WI38 (cell line): ENCODE measurements around the gene ADH1B.
"Not testable (repeated sequence)": the region's sequence is repeated elsewhere in the genome, so short reads cannot be mapped to it uniquely, and the experiment has no call there.

Source experiments
- H3K4me3 ChIP-seq: 2 replicates; pipeline ENCODE4 v1.5.1; 2011; ENCODE audit warnings: low read depth, mild to moderate bottlenecking, control low read depth, low read length
- CTCF ChIP-seq: IDR thresholded peaks from 2 replicates; pipeline ENCODE4 v1.5.1; 2012; ENCODE audit warnings: low read depth, mild to moderate bottlenecking, control low read depth, low read length

ADH1B gene

GRCh38 chr4:99323756-99324155 is 2.6 kb upstream of the ADH1B start:
- H3K4me3 ChIP-seq, result no peak overlapping the region
- TF ChIP-seq CTCF, result no peak

DNA sequence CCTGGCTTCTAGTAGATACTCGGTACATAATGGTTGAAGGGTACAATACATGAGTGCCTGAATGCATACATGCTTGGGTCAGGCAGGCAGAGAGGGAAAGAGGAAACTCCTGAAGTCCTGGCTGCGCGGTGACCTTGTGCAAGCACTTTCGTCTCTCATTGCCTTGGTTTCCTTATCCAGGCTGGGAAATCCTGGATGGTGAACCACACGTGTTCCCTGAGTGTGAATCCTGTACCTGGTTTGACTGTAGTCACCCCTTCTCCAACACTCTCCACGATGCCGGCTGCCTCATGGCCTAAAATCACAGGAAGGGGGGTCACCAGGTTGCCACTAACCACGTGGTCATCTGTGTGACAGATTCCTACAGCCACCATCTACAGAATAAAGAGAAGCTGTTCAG is 3.4 kb downstream of the ADH1B start:
- not testable (repeated sequence) for H3K4me3 ChIP-seq

GRCh38 chr4:99317354-99317753 is 3.8 kb downstream of the ADH1B start:
- no peak for TF ChIP-seq CTCF
- H3K4me3 ChIP-seq, result no peak overlapping the region

DNA sequence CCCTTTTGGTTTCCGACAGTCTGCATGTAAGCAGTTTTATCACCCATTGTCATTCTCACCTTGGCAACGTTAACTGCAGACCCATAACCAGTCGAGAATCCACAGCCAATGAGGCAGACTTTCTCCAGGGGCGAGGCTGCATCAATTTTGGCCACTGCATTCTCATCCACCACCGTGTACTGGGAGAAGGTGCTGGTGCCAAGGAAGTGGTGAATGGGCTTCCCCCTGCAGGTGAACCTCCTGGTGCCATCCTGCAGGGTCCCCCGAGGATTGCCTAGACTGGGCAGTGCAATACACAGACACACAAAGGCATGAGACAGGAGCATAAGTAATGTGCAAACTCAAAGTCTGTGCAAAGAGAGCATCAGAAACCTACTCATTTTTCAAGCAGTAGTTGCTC is 5.4 kb downstream of the ADH1B start:
- TF ChIP-seq CTCF, result no peak
- no peak overlapping the region for H3K4me3 ChIP-seq

DNA sequence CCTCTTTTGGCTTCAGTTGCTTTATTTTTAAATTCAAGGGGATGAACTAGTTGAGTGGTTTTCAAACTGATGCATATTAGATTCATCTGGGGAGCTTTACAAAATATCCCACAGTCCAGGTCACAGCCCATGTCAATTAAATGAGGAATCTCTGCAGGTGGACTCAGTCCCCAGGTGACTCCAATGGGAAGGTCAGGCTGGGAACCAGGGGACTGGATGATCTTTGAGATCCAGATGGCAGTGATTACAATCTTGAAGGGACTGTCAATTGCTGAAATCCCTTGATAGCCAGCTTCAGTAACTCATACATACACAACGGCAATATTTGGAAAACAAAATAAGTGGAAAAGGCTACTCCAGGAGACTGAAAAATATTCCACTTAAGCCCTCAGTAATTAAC is 7.0 kb downstream of the ADH1B start:
- no peak overlapping the region for H3K4me3 ChIP-seq
- TF ChIP-seq CTCF, result no peak

DNA sequence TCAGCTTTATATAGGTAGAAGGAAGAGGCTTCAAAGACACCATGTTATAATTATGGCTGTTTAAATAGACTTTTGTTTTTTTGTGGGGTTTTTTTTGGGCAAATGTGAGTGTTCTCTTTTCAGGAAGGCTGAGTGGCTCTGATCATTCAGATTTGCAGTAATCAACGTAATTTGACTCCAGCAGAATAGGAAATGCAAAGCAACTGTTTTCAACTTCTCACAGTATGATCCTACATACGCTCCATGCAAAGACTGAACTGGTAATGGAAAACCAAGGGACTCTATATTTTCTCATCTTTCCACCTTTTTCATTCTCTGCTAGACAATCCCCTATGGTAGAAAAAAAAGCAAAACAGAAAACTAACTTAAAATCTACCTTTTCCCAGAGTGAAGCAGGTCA is 10.8 kb downstream of the ADH1B start:
- TF ChIP-seq CTCF, result no peak
- H3K4me3 ChIP-seq, result no peak overlapping the region

DNA sequence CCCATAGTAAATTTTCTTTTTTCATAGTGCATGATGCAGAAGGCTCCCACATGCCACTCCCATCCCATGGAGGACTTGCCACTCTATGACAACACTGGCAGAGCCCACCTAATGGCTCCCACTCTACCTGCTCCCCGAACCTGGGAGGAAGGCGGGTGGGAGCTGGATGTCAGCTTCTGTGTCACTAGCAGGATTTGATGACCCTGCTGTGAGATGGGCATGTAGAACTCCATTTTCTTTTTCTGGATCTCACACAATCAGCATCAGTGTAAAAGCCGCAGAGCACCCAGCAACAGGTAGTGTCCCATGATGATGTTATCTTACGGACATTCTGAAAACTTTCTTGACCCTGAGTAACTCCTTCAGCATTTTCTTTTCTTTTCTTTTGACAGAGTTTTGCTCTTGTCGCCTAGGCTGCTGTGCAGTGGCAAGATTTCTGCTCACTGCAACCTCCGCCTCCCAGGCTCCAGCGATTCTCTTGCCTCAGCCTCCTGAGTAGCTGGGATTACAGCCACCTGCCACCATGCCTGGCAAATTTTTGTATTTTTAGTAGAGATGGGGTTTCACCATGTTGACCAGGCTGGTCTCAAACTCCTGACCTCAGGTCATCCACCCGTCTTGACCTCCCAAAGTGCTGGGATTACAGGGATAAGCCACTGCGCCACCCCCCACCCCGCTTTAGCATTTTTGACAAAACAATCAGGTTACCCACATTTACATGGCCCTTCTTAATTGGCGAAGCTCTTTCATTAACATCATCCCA is 15.4 kb downstream of the ADH1B start:
- H3K4me3 ChIP-seq, result no peak overlapping the region
- TF ChIP-seq CTCF, result no peak
